GM19455 (cell line): ENCODE measurements around the gene BEND3.
"Not testable (repeated sequence)": the region's sequence is repeated elsewhere in the genome, so short reads cannot be mapped to it uniquely, and the experiment has no call there.

Experiments
- ATAC-seq: cut with Tn5 transposase; IDR thresholded peaks from one replicate; pipeline ENCODE4 v1.9.1; 2021; ENCODE audit not compliant: unreplicated experiment

Gene BEND3

GRCh38 chr6:107121964-107122495 lies 6.7 kb upstream of the BEND3 start:
- ATAC-seq = no peak

GRCh38 chr6:107121266-107121665 lies 6.0 kb upstream of the BEND3 start:
- no peak for ATAC-seq

- ATAC-seq = no peak
These were observed 5.1 kb upstream of the BEND3 start for GRCh38 chr6:107120404-107120803.

GRCh38 chr6:107118976-107119375 lies 3.7 kb upstream of the BEND3 start:
- ATAC-seq = no peak

- not testable (repeated sequence) for ATAC-seq
These were observed 3.2 kb upstream of the BEND3 start for GRCh38 chr6:107118540-107118939.

GRCh38 chr6:107116931-107117330 lies 1.6 kb upstream of the BEND3 start:
- no peak for ATAC-seq

- ATAC-seq = no peak
These were observed 1.1 kb upstream of the BEND3 start for GRCh38 chr6:107116328-107116892.

- peak; percentile 26 for ATAC-seq
These were observed 496 bp upstream of the BEND3 start for GRCh38 chr6:107115695-107116327.

- peak; percentile 61 for ATAC-seq
These were observed 946 bp downstream of the BEND3 start for GRCh38 chr6:107114213-107114925.

- ATAC-seq = no peak
These were observed 5.1 kb downstream of the BEND3 start for GRCh38 chr6:107110200-107110599.

- ATAC-seq = no peak
These were observed 7.0 kb downstream of the BEND3 start for GRCh38 chr6:107108201-107108890.

GRCh38 chr6:107107791-107108190 lies 7.5 kb downstream of the BEND3 start:
- ATAC-seq = no peak

GRCh38 chr6:107106165-107106564 lies 9.2 kb downstream of the BEND3 start:
- ATAC-seq = no peak

- ATAC-seq = no peak
These were observed 9.7 kb downstream of the BEND3 start for GRCh38 chr6:107105511-107106116.

- no peak for ATAC-seq
These were observed 12.2 kb downstream of the BEND3 start for GRCh38 chr6:107103082-107103481.

GRCh38 chr6:107102414-107102805 lies 12.9 kb downstream of the BEND3 start:
- no peak for ATAC-seq

GRCh38 chr6:107101686-107102413 lies 13.5 kb downstream of the BEND3 start:
- no peak for ATAC-seq

GRCh38 chr6:107101211-107101610 lies 14.1 kb downstream of the BEND3 start:
- no peak for ATAC-seq

GRCh38 chr6:107098436-107099307 lies 16.6 kb downstream of the BEND3 start:
- ATAC-seq = no peak
